NCI-H1092 (cell line): ENCODE data around the gene MOB3C.

Experiments used
- DNase-seq: peaks from one replicate; lab custom pipeline; 2025; lab: John Stamatoyannopoulos, UW

The MOB3C gene

DNA sequence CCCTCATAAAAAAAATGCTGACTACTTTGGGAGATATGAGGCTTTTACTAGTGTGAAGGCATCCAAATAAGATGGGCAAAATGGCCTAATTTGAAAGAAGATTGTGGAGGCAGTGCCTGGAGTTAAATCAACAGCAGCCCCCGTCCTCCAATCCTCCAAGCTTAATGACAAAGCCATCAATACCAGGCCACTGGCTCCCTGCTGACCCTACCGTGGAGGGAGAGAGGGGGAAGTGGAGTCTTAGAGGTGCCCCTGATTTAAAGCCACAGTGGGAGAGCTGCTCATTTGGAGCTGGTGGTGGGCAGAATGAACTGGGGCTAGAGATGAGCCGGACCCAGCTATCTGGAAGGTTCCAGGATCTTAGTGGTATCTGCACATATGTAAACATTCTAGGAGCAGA, 40.8 kb downstream of the MOB3C start:
- no peak for DNase-seq

DNA sequence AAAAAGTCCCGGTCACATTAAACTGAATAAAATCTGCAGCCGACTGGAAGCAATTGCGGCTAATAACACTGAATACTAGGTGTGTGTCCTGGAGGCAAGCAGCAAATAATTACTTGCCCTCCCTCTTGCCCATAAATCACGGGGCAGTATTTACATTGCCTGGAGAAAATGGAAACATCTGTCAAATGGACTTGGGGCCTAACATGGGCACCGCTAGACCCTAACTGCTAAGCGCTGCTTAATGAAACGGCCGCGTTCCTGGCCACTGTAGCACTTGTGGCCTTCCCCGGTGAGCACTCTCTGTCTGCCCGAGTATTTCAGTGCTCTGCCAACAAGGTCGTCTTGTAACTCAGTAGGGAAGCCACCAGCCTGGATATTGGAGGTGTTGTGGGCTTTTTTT, 41.3 kb downstream of the MOB3C start:
- no peak for DNase-seq

DNA sequence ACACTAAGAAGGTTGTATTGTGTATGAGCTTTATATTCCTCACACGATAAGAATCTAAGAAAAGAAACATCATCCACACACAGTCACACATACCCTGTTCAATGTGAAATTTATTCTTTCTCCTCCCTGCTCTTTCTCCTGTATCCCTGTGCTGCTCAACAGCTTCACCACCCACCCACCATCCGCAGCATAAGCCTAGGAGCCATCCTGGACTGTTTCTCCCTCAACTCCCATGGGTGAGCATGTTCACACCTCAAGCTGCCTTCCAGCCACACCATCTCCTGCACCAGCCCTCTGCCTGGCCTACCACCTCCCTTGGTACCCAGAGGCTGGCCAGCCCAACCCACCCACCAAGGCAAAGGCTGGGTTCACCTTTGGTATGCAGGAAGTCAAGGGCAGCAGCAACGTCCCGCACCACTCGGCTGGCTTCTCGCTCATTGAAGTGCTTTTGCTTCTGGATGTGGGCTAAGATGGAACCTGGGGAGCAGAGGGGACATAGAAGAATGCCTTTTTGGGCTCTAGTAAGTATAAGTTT, 44.9 kb downstream of the MOB3C start:
- DNase-seq, result no peak

DNA sequence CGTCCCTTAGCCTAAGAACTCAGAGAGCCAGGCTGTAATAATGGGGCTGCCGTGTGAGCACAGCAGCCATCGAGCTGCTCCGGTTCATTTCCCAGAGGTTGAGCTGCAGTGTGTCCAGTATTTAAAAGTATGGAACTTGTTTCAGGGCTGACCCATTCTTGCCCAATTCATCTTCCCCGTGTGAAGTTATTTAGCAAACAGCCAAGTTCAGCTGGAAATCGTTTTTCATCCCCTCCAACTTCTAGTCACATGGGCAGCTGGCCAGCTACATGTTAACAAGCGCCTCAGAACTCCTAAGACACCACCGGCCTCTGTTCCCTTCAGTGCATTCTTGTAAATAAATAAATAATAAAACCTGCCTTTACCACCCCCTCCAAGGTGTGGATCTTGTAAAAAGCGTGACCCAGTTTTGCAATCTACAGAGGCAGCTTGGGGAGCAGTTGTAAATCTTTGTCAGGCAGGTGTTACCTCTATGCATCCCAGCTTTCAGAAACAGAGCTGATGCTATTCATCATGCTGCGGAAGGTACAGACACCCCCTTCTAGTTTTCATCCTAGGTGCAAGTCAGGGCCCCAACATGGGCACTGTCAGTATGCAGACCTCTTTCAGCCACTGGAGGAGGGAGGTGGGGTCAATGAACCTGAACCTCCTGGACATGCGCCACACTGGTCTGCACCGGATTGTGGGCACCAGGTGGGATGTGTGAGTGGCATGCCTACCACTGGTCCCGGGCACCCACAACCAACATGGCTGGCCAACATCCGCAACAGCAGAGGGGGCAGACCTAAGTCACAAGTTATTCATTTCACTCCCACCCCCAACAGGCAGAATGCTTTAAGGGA, 46.5 kb downstream of the MOB3C start:
- no peak for DNase-seq

DNA sequence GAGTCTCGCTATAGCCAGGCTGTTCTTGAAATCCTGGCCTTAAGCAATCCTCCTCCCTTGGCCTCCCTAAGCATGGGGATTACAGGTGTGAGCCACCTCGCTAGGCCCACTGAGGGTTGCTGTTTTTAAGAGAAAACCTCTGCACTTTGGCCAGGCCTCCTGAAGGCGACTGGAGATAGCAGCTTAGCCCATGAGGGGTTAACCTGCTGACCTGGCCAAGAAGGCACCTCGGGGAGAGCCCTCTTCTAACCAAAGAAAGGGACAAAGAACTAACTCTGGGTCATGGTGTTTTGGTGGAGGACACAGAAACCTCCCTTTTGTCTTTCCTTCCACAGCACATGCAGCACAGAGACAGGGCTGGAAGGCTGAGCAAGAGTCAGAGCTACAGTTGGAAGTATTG, 47.5 kb downstream of the MOB3C start:
- DNase-seq, result no peak

DNA sequence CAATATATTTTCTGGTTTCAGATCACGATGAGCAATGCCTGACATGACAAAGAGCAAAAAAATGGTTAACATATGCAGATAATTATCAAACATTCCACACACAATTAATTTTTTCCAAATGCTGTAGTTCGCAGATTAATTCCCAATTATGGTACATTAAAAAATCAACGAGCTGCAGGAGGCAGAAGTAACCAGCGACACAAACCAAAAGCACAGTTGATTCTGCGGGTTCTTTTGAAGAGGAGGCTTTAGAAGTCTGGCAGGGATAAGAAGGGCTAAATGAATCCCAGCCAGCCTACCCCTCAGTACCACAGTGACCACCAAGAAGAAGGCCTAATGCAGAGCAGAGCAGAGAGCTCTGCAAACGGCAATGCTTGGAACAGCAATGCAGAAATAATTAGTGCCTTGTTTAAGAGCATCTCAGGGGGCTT, 48.1 kb downstream of the MOB3C start:
- DNase-seq, result no peak

DNA sequence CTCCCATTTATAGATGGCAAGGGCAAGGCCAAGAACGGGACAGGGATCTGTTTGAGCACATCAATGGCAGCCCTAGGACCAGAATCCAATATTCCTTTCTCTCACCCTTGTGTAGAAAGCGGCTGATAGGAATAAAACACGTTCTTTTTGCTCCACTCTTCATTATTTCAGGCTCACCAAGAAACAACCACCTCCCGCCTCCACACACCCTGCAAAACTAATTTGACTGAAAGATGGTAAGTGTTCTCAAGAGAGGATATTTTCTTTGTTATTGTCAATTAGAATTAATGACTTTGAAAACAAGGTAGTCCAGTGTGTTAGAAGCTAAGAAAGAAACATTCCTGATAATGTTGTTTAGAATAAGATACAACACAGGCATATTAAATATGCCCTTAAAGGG, 53.3 kb downstream of the MOB3C start:
- no peak for DNase-seq

DNA sequence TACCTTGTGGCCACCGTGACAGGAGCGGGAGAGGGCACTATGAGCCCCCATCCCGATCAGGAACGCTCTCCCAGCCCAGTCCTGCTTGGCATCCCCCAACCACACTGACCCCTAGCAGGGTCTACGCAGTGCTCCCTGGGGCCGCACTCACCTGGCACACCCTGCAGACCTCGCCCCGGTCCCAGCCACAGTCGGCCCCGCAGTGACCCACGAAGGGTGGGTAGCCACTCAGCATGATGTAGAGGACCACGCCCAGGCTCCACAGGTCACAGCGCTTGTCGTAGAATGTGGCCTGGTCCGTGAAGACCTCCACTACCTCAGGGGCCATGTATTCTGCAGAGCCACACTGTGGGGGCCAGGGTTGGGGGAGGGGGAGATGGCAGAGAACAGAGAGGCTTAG, 54.1 kb downstream of the MOB3C start:
- no peak for DNase-seq

DNA sequence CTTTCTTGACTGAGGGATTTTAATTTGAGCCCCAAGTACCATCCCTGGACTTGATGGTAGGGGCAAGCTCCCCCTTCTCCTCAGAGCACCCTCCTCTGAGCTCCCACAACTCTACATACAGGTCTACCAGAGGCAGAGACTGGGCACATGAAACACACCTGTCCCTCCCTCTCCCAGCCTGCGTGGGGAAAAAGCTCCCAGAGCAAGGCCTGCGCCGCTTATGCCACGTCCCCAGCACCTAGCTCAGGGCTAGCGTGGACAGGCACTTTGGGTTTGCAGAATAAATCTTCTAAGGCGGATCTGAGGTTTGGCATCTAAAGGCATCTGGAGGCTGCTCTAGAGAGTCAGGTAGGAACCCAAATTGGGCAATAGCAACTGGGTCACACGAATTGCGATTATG, 57.6 kb downstream of the MOB3C start:
- DNase-seq, result no peak

DNA sequence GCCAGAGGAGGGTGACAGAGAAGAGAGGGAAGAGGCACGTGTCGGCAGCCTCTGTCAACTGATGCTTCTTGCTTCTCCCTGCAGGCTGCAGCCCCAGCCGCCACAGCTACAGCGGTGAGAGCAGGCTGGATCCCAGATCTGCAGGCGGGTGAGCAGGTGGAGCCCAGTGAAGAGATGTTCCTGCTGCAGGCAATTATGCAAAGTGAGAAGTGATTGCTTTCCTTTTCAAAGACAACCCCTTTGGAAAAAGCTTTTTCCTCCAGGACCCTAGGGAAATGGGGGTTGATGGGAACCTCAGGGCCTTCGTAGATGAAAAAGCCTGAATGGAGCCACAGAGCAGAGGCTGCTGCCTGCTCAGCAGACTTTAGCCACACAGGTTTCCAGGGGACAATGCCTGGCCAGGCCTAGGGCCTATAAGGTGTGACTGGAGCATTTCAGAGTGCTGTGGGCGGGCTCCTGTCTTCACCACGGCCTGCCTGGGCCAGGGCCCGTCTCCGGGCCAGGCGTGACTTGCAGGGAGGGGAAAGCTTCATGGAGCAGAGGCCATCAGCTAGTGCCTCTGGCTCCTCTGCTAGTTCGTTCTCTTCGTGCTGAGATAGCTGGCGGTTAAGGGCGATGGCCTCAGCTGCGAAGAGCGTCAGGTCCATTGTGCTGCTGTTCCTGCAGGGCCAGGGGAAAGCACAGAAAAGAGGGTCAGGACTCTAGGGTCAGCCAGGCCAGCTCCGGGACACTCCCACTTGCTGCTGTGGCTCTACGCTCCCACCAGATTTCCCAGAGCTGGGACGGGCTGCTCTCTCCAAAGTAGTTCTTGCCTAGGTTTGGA, 58.3 kb downstream of the MOB3C start:
- DNase-seq, result no peak
